AG09319 (cell line): Measurements from ENCODE around the gene CFHR5.
"Not testable (repeated sequence)": the region's sequence is repeated elsewhere in the genome, so short reads cannot be mapped to it uniquely, and the experiment has no call there.

Experiments
- DNase-seq: peaks from one replicate; pipeline ENCODE4 v3.0.0-alpha.2; 2010; ENCODE audit warnings: low read depth; ENCODE audit errors: extremely low read depth
- CTCF ChIP-seq: IDR thresholded peaks from 2 replicates; pipeline ENCODE4 v1.5.1; 2011; ENCODE audit warnings: low read depth, mild to moderate bottlenecking, inconsistent platforms, low read length, moderate library complexity

The CFHR5 gene

GRCh38 chr1:197024460-197024859, 47.1 kb downstream of the CFHR5 start:
- TF ChIP-seq CTCF: no peak
- no peak for DNase-seq

- no peak for DNase-seq
- no peak for TF ChIP-seq CTCF
Observed at GRCh38 chr1:197027359-197027758, 50.0 kb downstream of the CFHR5 start.

- DNase-seq: no peak
Observed at GRCh38 chr1:197029749-197030148, 52.4 kb downstream of the CFHR5 start.

GRCh38 chr1:197034631-197035339, 57.4 kb downstream of the CFHR5 start:
- not testable (repeated sequence) for DNase-seq

More at GRCh38 chr1:197029749-197030148, 52.4 kb downstream of the CFHR5 start:
- TF ChIP-seq CTCF: no peak

- DNase-seq: no peak
- TF ChIP-seq CTCF: no peak
Observed at GRCh38 chr1:197036861-197037260, 59.5 kb downstream of the CFHR5 start.

GRCh38 chr1:197041486-197042353, 64.4 kb downstream of the CFHR5 start:
- no peak for DNase-seq

More at GRCh38 chr1:197041486-197042353, 64.4 kb downstream of the CFHR5 start:
- TF ChIP-seq CTCF: no peak
